Bronchial epithelial cell (primary cell): ENCODE results near the gene PLSCR1. TPM values are rescaled to one million over a fixed set of nuclear protein-coding genes. Genes with fewer than 3 reads are reported as not detected.

Experiments
- DNase-seq: peaks from one replicate; pipeline ENCODE4 v3.0.0-alpha.2; 2010; ENCODE audit warnings: low read depth
- FAIRE-seq: peaks from 2 replicates; lab custom pipeline; 2011; peaks lifted over from hg19 to GRCh38; lab: Jason Lieb, UNC
- H3K27me3 ChIP-seq: 2 replicates; pipeline ENCODE4 v1.5.1; 2011; ENCODE audit warnings: low read length; ENCODE audit not compliant: control insufficient read depth, insufficient read depth
- H3K36me3 ChIP-seq: 2 replicates; pipeline ENCODE4 v1.5.1; 2011; ENCODE audit warnings: low read length; ENCODE audit not compliant: control insufficient read depth, insufficient read depth
- H3K4me3 ChIP-seq: 2 replicates; pipeline ENCODE4 v1.5.1; 2011; ENCODE audit warnings: mild to moderate bottlenecking, low read depth, low read length, control low read depth
- CTCF ChIP-seq: IDR thresholded peaks from 2 replicates; pipeline ENCODE4 v1.5.1; 2011; ENCODE audit warnings: mild to moderate bottlenecking, moderate library complexity, low read length, control low read depth, inconsistent platforms; ENCODE audit not compliant: insufficient read depth, severe bottlenecking
- total RNA-seq: library from RNA; depleted of rRNA; stranded (reverse); fragments of >200 nt; gene quantifications from 2 replicates; pipeline ENCODE4 v1.2.1, GENCODE V29; 2014

The PLSCR1 gene
- total RNA-seq, 1 donor from 2014 or later, result 32.1 TPM

DNA sequence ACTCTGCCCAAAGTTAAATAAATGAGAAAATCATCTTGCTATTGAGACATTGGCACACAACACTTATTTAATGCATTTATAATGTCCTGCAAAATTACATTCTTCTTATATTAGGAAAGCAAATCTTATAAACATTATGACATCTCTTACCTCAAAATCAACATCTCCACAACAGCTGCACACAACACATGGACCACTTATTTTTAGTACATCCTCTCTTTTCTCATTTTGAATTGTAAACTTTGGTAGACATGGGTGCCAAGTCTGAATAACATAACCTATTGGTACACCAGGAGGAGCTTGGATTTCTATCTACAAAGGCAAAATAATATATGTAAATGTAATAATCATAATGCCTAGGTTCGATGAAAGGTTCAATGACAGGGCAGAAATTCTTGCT lies 23.0 kb downstream of the PLSCR1 start:
- DNase-seq (no peak), FAIRE-seq (no peak)
- Histone ChIP-seq H3K4me3 (no peak overlapping the region), H3K27me3 (no peaks in the 10 kb centered on the region), H3K36me3 (peaks cover 1% of the 10 kb centered on the region)
- TF ChIP-seq CTCF, result no peak

- FAIRE-seq, result no peak
Measured at GRCh38 chr3:146519810-146520209, 24.6 kb downstream of the PLSCR1 start.

GRCh38 chr3:146517684-146518435 lies 26.5 kb downstream of the PLSCR1 start:
- H3K27me3 ChIP-seq, result no peaks in the 10 kb centered on the region
- no peak for TF ChIP-seq CTCF
- H3K36me3 ChIP-seq, result peaks cover 2% of the 10 kb centered on the region
- FAIRE-seq, result no peak
- no peak overlapping the region for H3K4me3 ChIP-seq
- DNase-seq, result peak; percentile 24

More at GRCh38 chr3:146519810-146520209, 24.6 kb downstream of the PLSCR1 start:
- no peak for DNase-seq
- peaks cover 1% of the 10 kb centered on the region for H3K36me3 ChIP-seq
- no peak overlapping the region for H3K4me3 ChIP-seq
- H3K27me3 ChIP-seq, result no peaks in the 10 kb centered on the region
- TF ChIP-seq CTCF, result no peak

DNA sequence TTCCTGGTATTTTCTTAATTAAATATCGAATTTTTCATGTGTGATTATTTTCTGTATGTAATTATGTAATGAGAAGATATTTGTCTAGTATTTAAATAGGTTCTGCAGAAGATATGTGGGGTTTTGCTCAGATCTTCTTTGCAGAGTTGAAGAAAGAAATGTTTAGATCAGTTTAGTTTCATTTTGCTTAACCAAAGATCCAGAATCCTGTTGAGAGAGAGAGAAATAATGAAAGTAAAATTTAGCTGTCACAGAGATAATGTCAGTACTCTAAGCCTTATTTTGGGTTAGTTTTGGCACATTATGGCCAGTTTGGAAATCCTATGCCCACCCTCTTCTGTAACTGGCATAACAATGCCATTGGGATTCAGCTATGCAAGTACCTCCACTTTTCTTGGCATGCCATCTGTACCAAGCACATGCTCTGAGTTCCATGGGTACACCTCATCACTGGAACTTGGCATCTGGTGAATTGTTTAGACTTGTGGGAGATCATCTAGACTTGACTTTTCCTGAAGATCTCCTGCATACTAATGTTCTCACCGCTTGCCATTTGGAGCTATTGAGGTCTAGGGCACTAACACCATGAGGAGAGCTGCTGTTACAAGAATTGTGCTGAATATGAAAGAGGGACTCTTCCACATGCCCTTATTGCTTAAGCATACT lies 30.9 kb downstream of the PLSCR1 start:
- DNase-seq, result peak; percentile 71
- no peak for TF ChIP-seq CTCF
- no peak for FAIRE-seq

DNA sequence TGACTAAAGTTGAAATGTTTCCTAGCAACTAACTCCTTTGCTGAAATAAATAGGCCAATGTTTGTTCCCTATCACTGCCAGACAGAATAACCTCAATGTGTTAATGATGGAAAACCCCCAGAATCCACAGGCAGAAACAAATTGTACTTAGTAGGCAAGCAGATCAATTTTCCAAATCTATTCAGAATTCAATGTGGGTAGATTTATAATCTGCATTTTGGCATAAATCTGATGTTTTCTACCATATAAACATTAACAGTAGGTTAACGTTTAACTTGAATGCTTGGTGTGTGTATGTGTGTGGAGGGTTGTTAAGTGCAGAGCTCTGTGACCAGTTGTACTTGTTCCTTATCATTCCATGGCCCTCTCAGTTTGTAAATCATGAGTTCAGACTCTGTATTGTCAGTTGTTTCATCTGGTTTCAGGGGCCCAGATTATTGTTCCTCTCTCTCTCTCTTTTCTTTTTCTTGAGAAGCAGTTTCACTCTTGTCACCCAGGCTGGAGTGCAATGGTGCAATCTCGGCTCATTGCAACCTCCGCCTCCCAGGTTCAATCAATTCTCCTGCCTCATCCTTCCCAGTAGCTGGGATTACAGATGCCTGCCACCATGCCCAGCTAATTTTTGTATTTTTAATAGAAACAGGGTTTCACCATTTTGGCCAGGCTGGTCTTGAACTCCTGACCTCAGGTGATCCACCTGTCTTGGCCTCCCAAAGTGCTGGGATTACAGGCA lies 32.8 kb downstream of the PLSCR1 start:
- FAIRE-seq (no peak), DNase-seq (no peak)
- H3K36me3 ChIP-seq, result peaks cover 2% of the 10 kb centered on the region
- no peak overlapping the region for H3K4me3 ChIP-seq
- H3K27me3 ChIP-seq, result no peaks in the 10 kb centered on the region
- TF ChIP-seq CTCF, result no peak

More for the DNA sequence above, 30.9 kb downstream of the PLSCR1 start:
- Histone ChIP-seq H3K27me3 (no peaks in the 10 kb centered on the region), H3K4me3 (no peak overlapping the region), H3K36me3 (peaks cover 2% of the 10 kb centered on the region)
